ENCODE results near the gene PTGES3L.

DNA sequence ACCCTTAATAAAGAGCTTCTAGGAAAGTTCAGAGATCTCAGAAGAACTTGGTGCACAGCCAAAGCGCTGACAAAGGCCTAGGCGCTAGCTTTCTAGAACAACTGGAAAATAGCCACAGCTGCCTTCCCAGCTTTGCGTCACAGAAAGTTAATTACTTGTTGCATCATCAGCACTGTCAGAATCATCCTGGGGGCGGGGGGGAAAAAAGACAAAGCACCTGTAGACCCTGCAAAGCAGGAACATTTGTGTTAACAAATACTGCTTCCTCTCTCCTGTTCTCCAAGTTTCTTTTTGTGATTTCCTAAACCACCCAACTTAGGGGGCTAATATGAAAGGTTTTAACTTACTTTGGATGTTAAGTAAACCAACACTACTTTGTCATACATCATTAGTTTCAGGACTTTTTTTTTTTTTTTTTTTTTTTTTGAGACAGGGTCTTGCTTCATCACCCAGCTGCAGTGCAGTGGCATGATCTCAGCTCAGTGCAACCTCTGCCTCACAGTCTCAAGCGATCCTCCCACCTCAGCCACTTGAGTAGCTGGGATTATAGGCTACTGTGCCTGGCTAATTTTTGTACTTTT, 10.8 kb downstream of the PTGES3L start:
- TF ChIP-seq, protein P1, sequence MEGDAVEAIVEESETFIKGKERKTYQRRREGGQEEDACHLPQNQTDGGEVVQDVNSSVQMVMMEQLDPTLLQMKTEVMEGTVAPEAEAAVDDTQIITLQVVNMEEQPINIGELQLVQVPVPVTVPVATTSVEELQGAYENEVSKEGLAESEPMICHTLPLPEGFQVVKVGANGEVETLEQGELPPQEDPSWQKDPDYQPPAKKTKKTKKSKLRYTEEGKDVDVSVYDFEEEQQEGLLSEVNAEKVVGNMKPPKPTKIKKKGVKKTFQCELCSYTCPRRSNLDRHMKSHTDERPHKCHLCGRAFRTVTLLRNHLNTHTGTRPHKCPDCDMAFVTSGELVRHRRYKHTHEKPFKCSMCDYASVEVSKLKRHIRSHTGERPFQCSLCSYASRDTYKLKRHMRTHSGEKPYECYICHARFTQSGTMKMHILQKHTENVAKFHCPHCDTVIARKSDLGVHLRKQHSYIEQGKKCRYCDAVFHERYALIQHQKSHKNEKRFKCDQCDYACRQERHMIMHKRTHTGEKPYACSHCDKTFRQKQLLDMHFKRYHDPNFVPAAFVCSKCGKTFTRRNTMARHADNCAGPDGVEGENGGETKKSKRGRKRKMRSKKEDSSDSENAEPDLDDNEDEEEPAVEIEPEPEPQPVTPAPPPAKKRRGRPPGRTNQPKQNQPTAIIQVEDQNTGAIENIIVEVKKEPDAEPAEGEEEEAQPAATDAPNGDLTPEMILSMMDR (conservative IDR thresholded peaks at IDR 0.05 in 1 of 2, IDR thresholded peaks at IDR 0.05 in 1 of 2; ENCODE audit: low read depth in 1 of 2, low read length in 2 of 2): no peak
- no peak for TF ChIP-seq EZH2 (IDR thresholded peaks at IDR 0.05; ENCODE audit: low read length, missing control alignments)
